WTC11 (cell line): ENCODE results near the gene PKMYT1.

Source experiments
- FOXP4 ChIP-seq: sonication (generic); formaldehyde crosslinking; IDR thresholded peaks from 2 replicates; pipeline ENCODE4 v1.8.0; 2022; ENCODE audit warnings: mild to moderate bottlenecking, missing genetic modification reagents
- JUN ChIP-seq: sonication (generic); formaldehyde crosslinking; IDR thresholded peaks from 2 replicates; pipeline ENCODE4 v1.8.0; 2023; ENCODE audit warnings: mild to moderate bottlenecking, missing genetic modification reagents
- KAT7 ChIP-seq: sonication (generic); formaldehyde crosslinking; IDR thresholded peaks from 2 replicates; pipeline ENCODE4 v1.8.1; 2023; ENCODE audit warnings: missing genetic modification reagents, mild to moderate bottlenecking, borderline replicate concordance
- MAX ChIP-seq: sonication (generic); formaldehyde crosslinking; IDR thresholded peaks from 2 replicates; pipeline ENCODE4 v1.8.0; 2022; ENCODE audit warnings: mild to moderate bottlenecking, missing genetic modification reagents
- NFE2L1 ChIP-seq: sonication (generic); formaldehyde crosslinking; IDR thresholded peaks from 2 replicates; pipeline ENCODE4 v1.8.1; 2023; ENCODE audit warnings: missing genetic modification reagents
- NR3C1 ChIP-seq: sonication (generic); formaldehyde crosslinking; conservative IDR thresholded peaks from 2 replicates; pipeline ENCODE4 v1.8.1; 2023; ENCODE audit warnings: low read depth, mild to moderate bottlenecking, missing genetic modification reagents
- SMAD3 ChIP-seq: sonication (generic); formaldehyde crosslinking; IDR thresholded peaks from 2 replicates; pipeline ENCODE4 v1.8.0; 2022; ENCODE audit warnings: missing genetic modification reagents, mild to moderate bottlenecking, borderline replicate concordance
- TEAD4 ChIP-seq: sonication (generic); formaldehyde crosslinking; IDR thresholded peaks from 2 replicates; pipeline ENCODE4 v1.8.0; 2022; ENCODE audit warnings: mild to moderate bottlenecking, missing genetic modification reagents
- TF ChIP-seq, protein P1 (sequence below): fragments of 200-600 bp; IDR thresholded peaks from 2 replicates; pipeline ENCODE4 v1.8.0; 2022; ENCODE audit warnings: antibody characterized with exemption

DNA sequence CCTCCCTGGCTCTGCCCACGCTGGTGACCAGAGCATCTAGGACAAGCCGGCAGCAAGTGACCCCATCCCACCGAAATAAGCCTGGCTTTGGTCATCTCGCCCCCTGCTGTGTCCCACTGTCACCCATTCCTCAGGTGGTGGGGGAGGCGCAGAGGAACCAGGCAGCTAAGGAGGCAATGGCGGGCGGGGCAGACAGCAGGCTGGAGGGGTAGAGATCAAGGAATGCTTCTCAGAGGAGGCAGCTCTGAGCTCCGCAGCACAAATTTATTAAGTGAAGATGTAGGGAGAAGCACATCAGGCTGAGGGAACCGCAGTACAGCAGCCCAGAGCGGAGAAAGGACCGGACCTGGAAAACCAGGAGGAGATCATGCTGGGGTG lies 23.7 kb downstream of the PKMYT1 start:
- TF ChIP-seq, protein P1, sequence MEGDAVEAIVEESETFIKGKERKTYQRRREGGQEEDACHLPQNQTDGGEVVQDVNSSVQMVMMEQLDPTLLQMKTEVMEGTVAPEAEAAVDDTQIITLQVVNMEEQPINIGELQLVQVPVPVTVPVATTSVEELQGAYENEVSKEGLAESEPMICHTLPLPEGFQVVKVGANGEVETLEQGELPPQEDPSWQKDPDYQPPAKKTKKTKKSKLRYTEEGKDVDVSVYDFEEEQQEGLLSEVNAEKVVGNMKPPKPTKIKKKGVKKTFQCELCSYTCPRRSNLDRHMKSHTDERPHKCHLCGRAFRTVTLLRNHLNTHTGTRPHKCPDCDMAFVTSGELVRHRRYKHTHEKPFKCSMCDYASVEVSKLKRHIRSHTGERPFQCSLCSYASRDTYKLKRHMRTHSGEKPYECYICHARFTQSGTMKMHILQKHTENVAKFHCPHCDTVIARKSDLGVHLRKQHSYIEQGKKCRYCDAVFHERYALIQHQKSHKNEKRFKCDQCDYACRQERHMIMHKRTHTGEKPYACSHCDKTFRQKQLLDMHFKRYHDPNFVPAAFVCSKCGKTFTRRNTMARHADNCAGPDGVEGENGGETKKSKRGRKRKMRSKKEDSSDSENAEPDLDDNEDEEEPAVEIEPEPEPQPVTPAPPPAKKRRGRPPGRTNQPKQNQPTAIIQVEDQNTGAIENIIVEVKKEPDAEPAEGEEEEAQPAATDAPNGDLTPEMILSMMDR: no peak
- TF ChIP-seq KAT7 (CRISPR knock-in tag) (no peak), FOXP4 (CRISPR knock-in tag) (no peak), NR3C1 (no peak), NFE2L1 (CRISPR knock-in tag) (no peak), JUN (CRISPR knock-in tag) (no peak), MAX (no peak), SMAD3 (CRISPR knock-in tag) (no peak), TEAD4 (CRISPR knock-in tag) (no peak)
